Melanocyte of skin (primary cell): Measurements from ENCODE around the gene SEC16B. TPM values are rescaled to one million over a fixed set of nuclear protein-coding genes. Genes with fewer than 3 reads are reported as not detected.

Experiments
- small RNA-seq, 2 donors: library from RNA; depleted of rRNA; stranded (forward); fragments of <200 nt; gene quantifications; one replicate each; pipeline ENCODE3, GENCODE V24; 2012
- total RNA-seq, 2 donors: library from RNA; depleted of rRNA; stranded (reverse); fragments of >200 nt; gene quantifications; 2 replicates each; pipeline ENCODE4 v1.2.3, GENCODE V29; 2012

The SEC16B gene, protein sequence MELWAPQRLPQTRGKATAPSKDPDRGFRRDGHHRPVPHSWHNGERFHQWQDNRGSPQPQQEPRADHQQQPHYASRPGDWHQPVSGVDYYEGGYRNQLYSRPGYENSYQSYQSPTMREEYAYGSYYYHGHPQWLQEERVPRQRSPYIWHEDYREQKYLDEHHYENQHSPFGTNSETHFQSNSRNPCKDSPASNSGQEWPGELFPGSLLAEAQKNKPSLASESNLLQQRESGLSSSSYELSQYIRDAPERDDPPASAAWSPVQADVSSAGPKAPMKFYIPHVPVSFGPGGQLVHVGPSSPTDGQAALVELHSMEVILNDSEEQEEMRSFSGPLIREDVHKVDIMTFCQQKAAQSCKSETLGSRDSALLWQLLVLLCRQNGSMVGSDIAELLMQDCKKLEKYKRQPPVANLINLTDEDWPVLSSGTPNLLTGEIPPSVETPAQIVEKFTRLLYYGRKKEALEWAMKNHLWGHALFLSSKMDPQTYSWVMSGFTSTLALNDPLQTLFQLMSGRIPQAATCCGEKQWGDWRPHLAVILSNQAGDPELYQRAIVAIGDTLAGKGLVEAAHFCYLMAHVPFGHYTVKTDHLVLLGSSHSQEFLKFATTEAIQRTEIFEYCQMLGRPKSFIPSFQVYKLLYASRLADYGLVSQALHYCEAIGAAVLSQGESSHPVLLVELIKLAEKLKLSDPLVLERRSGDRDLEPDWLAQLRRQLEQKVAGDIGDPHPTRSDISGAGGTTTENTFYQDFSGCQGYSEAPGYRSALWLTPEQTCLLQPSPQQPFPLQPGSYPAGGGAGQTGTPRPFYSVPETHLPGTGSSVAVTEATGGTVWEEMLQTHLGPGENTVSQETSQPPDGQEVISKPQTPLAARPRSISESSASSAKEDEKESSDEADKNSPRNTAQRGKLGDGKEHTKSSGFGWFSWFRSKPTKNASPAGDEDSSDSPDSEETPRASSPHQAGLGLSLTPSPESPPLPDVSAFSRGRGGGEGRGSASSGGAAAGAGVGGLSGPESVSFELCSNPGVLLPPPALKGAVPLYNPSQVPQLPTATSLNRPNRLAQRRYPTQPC
- total RNA-seq: 1 to 10 TPM in 1 of 2 donors, under 1 TPM in 1; 0.69 to 1.3 TPM

DNA sequence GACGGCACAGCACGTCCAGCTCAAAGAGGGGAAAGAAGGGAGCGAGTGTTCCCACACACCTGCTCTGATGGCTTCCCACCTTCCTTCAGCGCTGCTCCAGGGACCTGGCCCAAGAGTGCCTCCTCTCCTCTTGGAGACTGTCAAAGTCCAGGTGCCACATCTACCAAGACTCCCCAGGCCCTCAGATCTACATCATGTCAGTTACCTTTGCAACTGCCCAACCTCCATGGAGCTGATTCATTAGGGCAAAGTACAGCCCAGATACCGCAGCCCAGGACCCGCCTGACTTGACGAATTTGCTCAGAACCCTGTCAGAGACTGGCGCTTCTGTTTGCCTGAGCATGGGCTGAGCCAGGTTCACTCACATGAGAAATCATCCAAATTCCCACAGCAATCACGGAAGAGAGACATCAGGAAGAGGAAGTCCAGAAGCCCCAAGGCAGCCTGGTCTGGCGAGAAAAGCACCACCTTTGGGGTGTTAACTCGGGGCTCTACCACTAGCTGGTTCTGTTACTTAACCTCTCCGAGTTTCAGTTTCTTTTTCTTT, at the start of gene SEC16B:
TSS of gene SEC16B (minus strand) at position 234 of the 547 bp plus-strand sequence. CDS start 2,077 bp downstream, outside the sequence.

Small RNAs within 50 kb of the gene (small RNA-seq; reads per million reads assigned to genes)
- 0 reads per million in 2 donors for gene AL359075.1

Other genes starting within 250 kb of the SEC16B start
- gene RASAL2, start 124.0 kb upstream of the SEC16B start, total RNA-seq: 10 to 100 TPM; 19.0 to 32.0 TPM